Stimulated activated CD4-positive, alpha-beta T cell treated with anti-CD3 and anti-CD28 coated beads, Interleukin-15, amount 100 ng/mL, for 24 hours (primary cell): Measurements from ENCODE around the gene IGF2BP1.

Experiments
- DNase-seq: peaks from one replicate; pipeline ENCODE4 v3.0.0-alpha.2; 2020

IGF2BP1 gene

DNA sequence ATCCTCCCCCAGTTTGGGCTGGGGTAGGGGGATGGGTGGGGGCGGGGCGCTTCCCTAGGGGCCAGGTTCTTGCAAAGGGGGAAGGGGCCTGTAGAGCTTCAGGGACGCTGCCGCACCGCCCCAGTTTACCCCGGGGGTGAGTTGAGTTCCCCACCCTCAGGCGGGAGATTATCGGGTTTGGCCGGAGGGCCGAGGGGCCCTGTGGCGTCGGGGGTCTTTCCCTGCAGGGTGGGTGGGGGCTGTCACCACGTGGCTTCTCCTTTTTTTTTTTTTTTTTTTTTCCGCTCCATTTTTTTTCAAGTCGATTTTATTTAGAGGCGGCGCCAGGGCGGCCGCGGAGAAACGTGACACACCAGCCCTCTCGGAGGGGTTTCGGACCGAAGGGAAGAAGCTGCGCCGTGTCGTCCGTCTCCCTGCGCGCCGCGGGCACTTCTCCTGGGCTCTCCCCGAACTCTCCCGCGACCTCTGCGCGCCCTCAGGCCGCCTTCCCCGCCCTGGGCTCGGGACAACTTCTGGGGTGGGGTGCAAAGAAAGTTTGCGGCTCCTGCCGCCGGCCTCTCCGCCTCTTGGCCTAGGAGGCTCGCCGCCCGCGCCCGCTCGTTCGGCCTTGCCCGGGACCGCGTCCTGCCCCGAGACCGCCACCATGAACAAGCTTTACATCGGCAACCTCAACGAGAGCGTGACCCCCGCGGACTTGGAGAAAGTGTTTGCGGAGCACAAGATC lies at the start of gene IGF2BP1:
Gene IGF2BP1, plus strand, starts transcription at position 283 of the 724 bp plus-strand sequence. Its CDS starts 361 bp downstream, at position 644.
- DNase-seq: peak; percentile 52

DNA sequence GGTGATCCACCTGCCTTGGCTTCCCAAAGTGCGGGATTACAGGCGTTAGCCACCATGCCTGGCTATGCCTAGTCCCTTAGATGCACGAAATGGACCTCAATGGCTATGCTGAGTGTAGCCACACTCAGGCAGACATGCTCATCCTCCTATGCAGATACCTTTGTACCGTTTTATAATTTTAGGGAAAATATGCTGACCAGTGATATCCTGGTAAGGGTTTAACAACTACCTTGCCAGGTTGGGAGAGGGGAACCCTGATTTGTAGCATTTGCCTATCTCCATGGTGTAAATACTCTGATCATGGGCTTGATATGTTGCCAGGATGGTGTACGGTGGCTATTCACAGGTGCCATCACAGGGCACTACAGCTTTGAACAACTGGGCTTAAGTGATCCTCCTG lies 45.6 kb upstream of the IGF2BP1 start:
- DNase-seq: no peak

DNA sequence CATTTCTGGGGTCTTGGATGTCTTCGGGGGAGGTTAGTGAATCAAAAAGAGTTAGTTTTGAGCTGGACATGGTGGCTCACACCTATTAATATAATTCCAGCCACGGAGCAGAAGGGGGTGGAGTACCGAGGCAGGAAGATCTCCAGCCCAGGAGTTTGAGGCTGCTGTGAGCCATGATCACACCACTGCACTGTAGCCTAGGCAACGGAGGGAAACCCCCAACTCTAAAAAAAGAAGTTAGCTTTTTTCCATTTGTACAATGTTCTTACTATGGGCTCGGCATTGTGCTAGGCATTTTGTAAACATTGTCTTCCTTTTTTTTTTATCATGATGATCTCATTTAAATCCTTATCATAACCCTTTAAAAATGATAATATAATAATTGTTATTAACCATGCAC lies 44.3 kb upstream of the IGF2BP1 start:
- peak; percentile 15 for DNase-seq

DNA sequence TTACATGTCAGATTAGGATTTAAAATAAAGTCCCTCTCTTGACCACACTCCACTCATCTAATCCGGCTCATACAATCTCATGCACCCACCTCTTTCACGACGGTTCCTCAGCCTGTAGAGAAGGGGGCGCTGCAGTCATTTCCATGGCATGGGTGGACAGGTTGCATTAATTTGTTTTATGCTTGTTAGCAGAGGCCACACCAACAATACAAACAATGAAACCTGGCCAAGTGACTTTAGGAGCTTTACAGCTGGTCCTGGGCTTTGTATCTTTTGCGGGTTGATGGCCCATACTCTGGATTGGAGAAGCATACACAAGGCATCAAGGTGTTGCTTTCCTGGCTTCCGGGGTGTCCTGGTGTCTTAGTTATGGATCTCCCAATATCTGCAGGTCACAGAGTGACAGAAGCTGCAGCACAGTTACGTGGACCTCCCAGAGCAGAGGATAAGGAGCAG lies 42.9 kb upstream of the IGF2BP1 start:
- DNase-seq: no peak

DNA sequence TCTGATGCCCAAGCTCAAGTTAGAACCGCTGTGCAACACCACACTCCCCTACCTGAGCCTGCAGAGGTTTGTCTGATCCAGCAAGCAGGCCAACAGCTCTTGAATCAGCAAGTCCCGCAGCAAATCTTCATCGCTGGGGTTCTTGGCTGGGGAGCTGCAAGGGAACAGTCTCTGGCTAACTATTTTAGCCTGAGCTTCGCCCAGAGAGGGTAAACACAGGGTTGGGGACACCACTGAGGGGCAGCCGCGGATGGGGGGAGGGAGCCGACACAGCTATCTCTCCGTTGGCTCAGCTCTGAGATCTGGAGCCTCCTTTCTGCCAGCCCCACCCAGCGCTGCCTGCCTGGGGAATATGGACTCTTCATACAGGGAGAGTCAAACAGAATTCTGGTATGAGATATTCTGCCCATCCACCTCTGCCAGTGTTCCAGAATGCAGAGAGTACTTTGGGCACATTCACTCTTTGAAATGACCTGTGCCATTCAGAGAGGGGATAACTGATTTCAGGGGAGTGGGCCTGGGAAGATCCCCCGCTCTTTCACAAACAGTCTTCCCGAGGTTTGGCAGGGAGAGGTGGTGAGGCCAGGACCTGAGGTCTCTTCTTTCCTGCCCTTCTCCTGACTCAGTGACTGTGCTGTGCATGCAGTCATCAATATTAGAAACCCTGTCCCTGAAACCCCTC lies 36.2 kb upstream of the IGF2BP1 start:
- no peak for DNase-seq

DNA sequence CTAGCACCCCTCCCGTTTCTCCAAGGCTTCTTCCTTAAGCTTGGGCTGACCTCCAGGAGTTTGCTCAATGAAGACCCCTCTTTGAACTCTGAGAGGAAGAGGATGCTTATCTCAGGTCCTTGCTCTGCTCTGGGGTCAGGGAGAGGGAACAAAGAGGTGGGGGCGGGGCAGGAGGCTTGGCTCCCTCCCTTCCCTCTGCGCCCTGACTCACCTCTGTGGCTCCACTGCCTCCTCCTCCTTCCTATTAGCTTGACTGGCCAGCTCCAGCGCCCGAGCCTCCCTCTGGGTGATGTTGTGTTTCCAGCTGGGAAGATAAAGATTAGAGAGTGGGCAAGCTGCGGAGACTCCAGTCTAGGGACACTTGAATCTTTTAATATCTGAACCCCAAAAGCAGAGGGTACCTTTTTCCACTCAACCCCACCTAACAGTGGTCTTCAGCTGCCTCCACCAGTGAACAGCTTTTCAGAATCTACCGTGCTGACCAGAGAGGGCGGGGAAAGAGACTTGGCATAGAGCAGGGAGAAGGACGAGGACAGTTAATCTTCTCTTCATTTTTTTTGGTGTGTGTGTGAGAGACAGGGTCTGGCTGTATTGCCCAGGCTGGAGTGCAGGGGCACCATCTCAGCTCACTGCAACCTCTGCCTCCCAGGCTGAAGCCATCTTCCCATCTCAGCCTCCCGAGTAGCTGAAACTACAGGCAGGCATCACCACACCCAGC lies 35.5 kb upstream of the IGF2BP1 start:
- DNase-seq: no peak

DNA sequence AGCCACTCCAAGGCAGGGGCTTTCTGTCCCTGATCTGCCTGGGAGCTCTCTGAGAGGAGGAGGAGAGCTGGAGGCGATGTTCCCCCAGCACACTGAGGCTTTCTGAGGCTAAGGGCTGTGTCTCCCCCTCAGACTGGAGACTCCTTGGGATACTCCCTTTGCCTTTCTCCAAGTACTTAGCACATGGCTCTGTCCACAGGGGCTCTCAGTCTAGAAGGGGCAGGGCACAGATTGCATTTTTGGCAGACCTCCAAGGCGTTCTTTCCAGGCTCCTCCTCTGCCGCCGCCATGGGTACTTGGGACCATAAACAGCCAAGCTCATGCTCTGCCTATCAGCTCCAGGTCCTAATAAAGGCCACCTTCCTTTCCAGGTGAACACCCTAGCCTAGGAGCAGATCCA lies 27.0 kb upstream of the IGF2BP1 start:
- no peak for DNase-seq

DNA sequence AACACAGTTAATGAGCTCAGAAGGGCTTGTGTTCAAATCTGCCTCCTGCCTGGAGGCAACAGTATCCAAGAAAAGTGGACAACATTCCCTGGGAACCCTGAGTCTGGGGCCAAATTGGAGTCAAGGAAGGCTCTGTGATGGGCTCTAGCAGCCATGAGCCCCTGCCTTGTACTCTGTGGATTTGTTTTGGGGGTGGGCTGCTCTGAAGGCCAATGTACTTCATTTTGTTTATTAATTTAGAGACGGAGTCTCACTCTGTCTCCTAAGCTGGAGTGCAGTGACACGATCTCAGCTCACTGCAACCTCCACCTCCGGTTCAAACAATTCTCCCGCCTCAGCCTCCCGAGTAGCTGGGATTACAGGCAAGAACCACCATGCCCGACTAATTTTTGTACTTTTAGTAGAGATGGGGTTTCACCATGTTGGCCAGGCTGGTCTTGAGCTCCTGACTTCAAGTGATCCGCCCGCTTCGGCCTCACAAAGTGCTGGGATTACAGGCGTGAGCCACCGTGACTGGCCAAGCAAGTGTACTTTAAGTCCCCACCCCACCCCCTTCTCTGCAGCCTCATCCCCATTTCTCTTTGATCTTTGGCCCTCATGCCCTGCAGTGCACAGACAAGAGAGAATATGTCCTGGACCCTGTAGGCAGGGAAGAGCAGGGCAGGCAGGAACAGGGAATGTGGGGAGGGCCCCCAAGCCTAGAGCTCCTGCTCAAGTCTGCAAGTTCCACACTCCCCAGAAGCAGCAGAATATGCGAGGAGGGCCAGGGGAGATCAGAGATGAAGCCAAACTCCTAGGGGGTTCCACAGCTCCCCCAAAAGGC lies 26.1 kb upstream of the IGF2BP1 start:
- no peak for DNase-seq

DNA sequence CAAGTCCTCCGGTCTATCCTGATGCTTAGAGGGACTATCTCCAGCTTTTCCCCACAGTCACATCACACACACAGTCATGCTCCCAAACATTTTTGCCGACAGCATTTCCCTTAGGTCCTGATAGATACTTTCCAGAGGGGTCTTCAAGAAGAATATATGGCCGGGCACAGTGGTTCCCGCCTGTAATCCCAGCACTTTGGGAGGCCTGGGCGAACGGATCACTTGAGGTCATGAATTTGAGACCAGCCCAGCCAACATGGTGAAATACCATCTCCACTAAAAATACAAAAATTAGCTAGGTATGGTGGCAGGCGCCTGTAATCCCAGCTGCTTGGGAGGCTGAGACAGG lies 24.5 kb upstream of the IGF2BP1 start:
- DNase-seq: no peak

DNA sequence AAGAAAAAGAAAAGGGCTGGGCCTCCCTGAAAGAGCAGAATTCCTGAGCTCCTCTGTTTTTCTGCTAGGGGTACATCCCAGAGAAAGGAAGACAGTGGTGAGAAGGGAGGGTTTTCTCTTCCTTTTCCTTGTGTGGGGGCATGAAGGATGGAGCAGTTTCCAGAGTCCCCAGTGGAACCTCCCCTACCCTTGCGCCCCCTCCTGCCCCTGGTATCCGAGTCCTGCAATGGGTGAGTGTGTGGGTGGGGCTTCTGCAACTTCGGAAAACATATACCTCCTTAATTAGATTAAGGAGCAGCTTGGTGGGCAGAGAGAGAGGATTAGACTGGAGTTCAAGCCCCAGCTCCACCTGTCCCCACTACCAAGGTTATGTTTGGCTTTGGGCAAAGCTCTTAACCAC lies 23.4 kb upstream of the IGF2BP1 start:
- DNase-seq: no peak

DNA sequence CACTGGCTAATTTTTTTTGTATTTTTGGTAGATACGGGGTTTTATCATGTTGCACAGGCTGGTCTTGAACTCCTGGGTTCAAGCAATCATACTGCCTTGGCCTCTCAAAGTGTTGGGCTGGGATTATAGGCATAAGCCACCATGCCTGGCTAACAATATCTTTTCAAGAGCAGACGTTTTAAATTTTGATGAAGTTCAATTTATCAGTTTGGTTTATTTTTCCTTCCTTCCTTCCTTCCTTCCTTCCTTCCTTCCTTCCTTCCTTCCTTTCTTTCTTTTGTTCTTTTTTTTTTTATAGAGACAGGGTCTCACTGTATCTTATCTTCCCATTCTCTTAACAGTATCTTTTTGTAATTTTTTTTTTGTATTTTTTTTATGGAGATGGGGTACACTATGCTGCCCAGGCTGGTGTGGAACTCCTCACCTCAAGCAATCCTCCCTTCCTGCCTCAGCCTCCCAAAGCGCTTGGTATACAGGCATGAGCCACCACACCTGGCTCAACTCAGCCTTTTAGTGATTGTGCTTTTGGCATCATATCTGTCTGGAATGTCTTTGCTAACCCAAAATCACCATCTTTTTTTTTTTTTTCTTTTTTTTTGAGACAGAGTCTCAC lies 15.2 kb upstream of the IGF2BP1 start:
- DNase-seq: no peak

DNA sequence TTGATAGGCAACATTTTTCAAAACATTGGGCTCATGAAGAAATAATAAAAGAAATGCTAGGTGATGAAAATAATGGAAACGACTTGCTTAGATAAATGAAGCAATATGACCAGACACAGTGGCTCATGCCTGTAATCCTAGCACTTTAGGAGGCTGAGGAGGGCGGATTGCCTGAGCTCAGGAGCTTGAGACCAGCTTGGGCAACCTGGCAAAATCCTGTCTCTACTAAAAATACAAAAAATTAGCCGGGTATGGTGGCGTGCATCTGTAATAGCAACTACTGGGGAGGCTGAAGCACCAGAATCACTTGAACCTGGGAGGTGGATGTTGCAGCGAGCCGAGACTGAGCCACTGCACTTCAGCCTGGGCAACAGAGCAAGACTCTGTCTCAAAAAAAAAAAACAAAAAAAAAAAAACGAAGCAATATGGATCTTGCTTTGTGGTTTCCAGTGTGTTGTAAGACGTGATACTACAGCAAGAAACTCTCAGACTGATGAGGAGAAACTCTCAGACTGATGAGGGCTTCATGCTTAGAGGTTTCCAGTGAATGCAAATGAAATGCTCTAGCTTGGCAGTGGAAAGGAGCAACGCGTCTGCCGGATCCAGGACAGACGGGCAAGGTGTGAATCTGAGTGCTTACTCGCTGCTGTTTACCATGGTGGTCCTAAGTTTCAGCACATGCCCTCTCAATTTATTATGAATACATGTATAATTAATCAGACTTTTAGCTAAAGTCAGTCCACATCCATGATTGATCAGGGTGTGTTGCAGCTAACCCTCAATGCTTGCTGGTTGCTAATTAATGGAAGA lies 11.5 kb upstream of the IGF2BP1 start:
- no peak for DNase-seq

DNA sequence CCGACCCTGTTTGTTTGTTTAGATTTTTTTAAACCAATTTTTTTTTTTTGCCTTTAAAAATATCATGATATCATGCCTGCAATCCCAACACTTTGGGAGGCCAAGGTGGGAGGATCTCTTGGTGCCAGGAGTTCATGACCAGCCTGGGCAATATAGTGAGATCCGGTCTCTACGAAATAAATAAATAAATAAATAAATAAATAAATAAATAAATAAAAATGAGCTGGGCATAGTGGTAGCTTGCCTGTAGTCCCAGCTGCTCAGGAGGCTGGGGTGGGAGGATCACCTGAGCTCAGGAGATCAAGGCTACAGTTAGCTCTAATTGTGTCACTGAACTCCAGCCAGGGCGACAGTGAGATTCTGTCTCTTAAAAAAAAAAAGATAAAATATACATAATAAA lies 8.1 kb upstream of the IGF2BP1 start:
- no peak for DNase-seq

DNA sequence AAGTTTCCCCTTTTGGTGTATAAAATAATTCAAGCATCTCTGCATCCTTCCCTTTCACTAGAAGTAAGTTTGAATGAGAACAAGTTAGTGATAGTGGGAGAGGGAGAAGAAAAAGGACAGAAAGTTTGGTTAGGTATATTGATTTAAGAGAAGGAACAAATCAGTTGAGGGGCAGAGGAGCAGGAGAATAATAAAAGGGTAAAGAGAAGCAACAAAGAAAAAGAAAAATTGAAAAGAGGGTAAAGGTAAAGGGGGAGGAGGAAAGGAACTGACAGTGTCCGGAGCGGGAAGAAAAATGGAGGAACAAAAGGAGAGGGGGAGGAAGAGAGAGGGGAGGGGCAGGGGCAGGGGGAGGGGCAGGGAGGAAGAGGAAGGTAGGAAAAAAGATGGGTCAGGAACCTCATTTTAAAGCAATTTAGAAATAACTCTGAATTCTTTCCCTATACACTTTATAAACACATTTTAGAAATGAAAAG lies 6.3 kb upstream of the IGF2BP1 start:
- no peak for DNase-seq

DNA sequence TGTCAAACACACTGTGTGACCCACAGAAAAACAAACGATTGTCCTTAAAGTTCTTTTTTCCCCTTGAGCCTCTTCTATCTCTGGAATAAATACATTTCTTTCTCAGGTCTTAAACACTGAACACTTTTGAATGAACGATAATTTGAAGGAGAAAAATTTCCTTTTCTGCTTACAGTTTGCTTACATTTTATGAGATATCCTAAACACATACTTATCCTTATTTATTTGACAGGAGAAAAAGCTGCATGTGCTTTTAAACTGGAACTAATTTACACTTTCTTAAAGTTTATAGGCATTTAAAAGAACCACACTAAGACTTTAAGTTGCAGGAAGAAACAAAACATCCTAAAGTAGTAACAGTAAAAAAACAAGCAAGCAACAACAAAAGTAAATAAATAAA lies 4.7 kb upstream of the IGF2BP1 start:
- DNase-seq: no peak

DNA sequence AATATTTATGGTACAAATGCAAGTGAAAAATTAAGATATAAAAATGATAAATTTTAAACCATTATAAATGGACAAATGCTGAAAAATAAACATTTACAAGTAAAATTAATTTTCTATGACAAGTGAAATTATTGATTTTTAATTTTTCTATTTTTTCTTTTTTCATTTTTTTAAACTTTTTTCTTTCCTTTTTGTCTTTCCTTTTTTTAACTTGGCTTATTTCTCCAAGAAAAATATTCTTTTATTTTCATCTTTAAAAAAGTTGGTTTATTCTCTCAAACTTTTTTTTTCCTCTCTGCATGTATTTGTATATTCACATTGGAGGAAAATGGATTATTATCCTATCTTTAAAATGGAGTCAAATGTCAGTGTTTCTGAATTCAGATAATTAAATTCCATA lies 3.9 kb upstream of the IGF2BP1 start:
- no peak for DNase-seq

DNA sequence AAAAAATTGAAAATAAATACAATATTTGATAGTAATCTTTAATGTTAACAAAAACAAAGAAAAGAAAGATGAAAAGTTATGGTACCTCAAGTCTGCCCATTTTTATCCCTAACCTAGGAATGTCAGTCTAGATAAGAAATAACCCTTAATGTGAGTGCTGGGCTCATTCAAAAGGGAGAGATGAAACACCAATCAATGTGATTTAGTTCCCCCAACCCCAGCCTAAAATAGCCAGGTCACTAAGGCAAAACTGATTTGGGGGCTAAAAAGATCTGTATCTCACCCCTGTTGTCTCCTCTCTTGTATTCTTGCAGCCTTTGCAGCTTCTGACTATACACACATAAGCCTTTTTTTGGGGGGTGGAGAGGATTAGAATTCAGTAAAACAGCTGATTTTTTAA lies 3.2 kb upstream of the IGF2BP1 start:
- no peak for DNase-seq

DNA sequence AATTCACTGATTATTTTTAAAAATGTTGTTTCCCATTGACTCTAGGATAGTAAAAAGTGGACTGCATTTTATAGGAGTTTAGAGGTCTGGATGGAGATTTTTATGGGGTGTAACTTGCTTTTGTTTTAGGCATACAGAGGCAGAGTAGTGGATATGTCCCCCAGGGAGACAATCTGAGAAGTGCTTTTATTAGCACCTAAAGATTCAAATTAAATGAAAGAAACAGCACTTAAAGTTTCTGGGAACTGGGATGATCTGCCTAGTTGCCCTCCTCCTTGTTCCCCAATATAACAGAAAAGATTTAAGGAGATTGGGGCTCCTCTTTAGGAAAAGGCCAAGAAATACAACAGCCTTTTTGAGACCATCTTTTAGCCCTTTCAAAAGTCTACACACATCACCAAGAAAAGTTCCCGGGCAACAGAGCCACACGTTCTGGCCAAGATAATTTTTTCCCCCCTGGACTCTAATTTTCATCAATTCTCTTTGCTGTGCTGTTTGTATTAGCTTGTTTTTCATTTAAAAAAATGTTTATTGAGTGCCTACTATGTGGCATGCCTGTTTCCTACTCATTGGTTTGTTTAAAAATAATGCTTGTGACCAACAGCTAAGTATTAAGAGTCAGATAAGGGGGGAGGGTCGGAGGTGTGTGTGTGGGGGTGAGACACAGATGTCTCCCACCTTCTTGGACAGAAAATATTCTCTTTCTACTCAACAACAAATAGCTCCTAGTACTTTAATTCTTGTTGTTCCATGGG lies 2.5 kb upstream of the IGF2BP1 start:
- no peak for DNase-seq

DNA sequence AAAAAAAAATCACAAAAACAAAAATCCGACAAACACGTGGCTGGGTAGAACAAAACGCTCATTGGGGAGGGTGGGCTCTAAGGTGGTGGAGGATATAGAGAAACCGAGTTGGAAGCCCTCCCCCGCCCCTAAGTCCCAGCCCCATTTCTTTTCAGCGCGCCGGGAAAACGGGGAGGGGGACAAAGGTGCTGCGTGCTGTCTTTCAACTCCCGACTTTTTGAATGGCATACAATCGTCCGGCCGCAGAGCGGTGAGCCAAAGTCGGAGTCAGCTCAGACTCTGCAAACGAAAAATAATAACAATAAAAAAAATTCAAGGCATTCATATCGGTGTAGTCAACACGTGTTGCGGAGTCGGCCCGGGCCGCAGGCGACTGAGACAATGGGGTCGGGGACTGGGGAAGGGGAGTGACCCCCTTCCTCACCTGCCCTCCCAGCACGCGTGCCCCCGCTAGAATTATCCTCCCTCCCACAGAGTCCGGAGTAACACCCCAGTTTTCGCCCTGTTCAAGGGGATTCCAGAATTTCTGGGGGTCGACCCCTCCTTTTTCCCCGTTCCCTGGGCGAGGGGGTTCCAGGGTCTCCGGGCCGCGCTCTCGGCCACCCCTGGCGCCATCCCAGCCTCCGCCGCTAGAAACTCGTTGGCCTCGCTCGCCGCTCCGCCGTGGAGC lies 1.7 kb upstream of the IGF2BP1 start:
- DNase-seq: peak; percentile 7

DNA sequence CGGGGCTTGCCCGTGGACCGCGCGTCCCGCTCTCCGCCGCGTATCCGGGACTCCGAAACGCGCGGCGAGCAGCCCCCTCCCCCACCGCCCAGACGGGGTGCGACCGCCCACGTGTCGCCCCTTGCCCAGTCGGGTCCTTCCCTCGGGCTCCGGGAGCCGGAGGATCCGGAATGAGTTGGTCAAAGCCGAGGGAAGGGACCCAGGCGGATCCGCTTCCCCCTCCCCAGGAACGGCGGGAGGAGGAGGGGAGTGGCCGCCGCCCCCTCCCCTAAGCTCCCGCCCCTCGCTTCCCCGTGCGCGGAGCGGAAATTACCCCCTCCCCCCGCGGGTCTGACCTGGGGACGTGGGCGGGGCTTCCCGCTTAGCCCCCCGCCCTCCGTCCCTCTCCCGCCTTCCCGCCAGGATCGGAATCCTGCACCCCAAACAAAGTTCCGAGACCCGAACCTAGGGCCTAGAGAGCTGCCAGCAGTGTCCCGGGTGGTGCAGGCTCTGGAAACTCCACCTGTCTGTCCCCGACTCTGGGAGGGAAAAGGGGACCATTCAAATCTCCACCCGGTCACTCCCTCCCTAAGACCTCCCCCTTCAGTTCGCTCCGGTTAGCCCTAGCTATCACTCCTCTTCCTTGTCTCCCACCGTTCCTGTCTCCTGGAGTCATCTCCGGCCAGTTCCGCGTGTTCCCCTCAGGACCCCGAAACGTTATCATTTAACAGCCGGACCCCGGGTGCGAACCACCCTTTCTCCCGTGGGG lies 1.0 kb upstream of the IGF2BP1 start:
- DNase-seq: peak; percentile 24
